ENCODE results near the gene TCF19.

- TF ChIP-seq POLR2A (IDR thresholded peaks at IDR 0.05; ENCODE audit: low read depth, low read length), result no peak
- no peak for TF ChIP-seq CTCF (IDR thresholded peaks at IDR 0.05; ENCODE audit: extremely low read depth in 1 of 2, insufficient read depth in 1 of 2, low read depth in 1 of 2, low read length in 2 of 2)
- TF ChIP-seq FOS (IDR thresholded peaks at IDR 0.05; ENCODE audit: borderline replicate concordance, insufficient read depth, low read length), result no peak
- TF ChIP-seq EZH2 (IDR thresholded peaks at IDR 0.05; ENCODE audit: borderline replicate concordance, low read depth, low read length, severe bottlenecking), result no peak
- no peak for TF ChIP-seq MAX (IDR thresholded peaks at IDR 0.05; ENCODE audit: insufficient read depth, insufficient read length)
- TF ChIP-seq POLR2AphosphoS5 (IDR thresholded peaks at IDR 0.05; ENCODE audit: insufficient read depth, low read depth, low read length), result no peak
- no peak for TF ChIP-seq GATA2 (IDR thresholded peaks at IDR 0.05; ENCODE audit: insufficient read depth, insufficient read length, low read depth, low read length)
- TF ChIP-seq JUN (IDR thresholded peaks at IDR 0.05; ENCODE audit: borderline replicate concordance, insufficient read depth, insufficient read length, low read depth), result no peak
- TF ChIP-seq MYC (IDR thresholded peaks at IDR 0.05; ENCODE audit: low read depth, low read length), result no peak
Measured at GRCh38 chr6:31120151-31120915, 38.1 kb upstream of the TCF19 start, which contains the start of gene CDSN.

All from endothelial cell of umbilical vein (primary cell).